Gastrocnemius medialis (tissue), 4 donors: Measurements from ENCODE around the gene NR4A1.

Source experiments
- CTCF ChIP-seq, 5 experiments: fragments of 450-650 bp in 3 of 5; fragments of 200-600 bp in 2 of 5; sonication (generic) in 2 of 5; IDR thresholded peaks in 4 of 5; conservative IDR thresholded peaks in 1 of 5; 1 replicate in 4 of 5; 2 replicates in 1 of 5; pipeline ENCODE4 v1.5.1; 2016 to 2019; ENCODE audit warnings: antibody characterized with exemption in 5 of 5, mild to moderate bottlenecking in 3 of 5, moderate library complexity in 3 of 5
- POLR2A ChIP-seq, 2 donors: fragments of 450-650 bp; IDR thresholded peaks; one replicate each; pipeline ENCODE4 v1.6.1; 2017; ENCODE audit warnings: antibody characterized with exemption in 2 of 2, mild to moderate bottlenecking in 2 of 2, moderate library complexity in 2 of 2

- TF ChIP-seq CTCF (IDR thresholded peaks at IDR 0.05 in 4 of 5, conservative IDR thresholded peaks at IDR 0.05 in 1 of 5) (no peak), POLR2A (IDR thresholded peaks at IDR 0.05) (no peak)
Observed at GRCh38 chr12:52019113-52019770, 32.0 kb upstream of the NR4A1 start.
